ENCODE data around the gene TDRD7.
"Not testable (repeated sequence)": the region's sequence is repeated elsewhere in the genome, so short reads cannot be mapped to it uniquely, and the experiment has no call there.

The TDRD7 gene

DNA sequence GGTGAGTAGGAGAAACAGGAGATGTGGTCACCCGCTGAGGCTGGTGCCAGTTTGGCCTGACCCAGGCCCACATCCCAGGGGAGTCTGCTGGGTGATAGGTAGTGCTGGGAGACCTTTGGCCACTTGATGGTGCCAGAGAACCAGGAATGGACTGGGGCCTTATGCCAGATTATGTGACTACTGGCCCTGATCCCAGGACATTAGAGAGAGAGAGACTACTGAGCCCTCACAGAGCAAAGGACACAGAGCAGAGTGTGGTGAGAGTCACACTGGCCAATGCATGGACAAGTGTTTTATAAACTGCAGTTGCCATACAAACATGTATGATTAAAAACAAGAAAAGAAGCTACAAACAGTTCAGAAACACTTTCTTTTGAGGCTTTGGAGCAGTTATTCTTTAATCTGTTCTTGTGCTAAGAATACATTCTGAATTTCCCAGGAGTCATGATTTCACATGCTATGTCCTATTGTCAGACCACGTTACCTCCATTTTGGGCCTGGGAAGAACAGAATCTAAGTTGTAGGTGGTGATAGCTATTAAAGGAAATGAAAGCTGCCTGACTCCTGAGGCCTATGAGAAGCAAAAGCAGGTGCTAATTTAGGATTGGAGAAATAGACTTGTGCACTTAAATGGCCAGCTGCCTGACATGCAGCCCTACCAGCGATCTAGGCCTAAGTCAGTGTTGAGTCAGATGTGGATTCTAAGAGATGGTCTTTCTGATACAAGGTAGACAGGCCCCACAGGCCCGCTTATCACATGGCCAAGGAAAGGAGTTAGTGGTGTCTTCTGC, 57.0 kb downstream of the TDRD7 start:
- Mint-ChIP-seq H3K27me3 (no peaks in the 10 kb centered on the region), H3K27ac (no peak overlapping the region), H3K4me3 (no peak overlapping the region), H3K36me3 (peaks cover 8% of the 10 kb centered on the region), H3K4me1 (ENCODE audit: low read depth) (no peaks in the 10 kb centered on the region), H3K9me3 (ENCODE audit: low read depth) (no peaks in the 10 kb centered on the region)

DNA sequence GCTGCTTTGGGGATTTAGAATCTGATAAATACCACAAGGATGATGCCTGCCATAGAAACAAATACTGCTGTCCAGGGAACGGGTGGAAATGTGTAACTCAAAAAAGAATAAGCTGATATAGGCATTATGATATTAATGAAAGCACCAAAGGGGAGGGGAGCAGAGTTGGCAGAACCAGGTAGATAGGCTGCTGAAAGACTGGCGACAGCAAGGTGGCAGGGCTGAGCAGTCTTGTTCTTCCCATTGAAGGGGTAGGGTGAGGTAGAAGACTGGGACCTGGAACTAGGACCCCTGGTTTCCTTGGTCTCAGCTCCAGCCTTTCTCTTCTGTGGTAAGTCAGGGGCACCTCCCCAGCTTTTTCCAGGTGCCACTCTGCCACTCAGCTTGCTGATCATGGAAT, 58.2 kb downstream of the TDRD7 start:
- Mint-ChIP-seq H3K4me3 (no peak overlapping the region), H3K9me3 (ENCODE audit: low read depth) (no peaks in the 10 kb centered on the region), H3K27ac (no peak overlapping the region), H3K36me3 (peaks cover 8% of the 10 kb centered on the region), H3K4me1 (ENCODE audit: low read depth) (no peaks in the 10 kb centered on the region), H3K27me3 (no peaks in the 10 kb centered on the region)

DNA sequence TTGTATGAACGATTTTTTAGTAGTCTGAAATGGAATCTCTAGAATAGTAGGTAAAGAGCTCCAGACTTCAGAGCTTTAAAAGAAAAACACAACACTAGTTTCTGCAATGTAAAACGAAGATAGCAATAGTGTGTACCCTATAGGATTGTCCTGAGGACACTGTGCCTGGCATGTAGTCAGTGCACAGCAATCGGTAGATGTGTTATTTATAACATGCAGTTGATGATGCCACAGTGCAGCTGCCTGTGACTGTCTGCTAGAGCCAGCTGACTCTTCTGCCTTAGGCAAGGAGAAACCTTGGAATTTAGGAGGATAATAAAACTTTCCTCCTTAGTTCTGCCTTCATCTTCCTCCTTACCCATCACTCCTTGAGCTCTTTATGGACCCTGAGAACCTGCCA, 61.8 kb downstream of the TDRD7 start:
- no peak overlapping the region for H3K4me3 Mint-ChIP-seq
- H3K36me3 Mint-ChIP-seq: peaks cover 4% of the 10 kb centered on the region
- H3K27ac Mint-ChIP-seq: no peak overlapping the region
- H3K9me3 Mint-ChIP-seq (ENCODE audit: low read depth): no peaks in the 10 kb centered on the region
- no peaks in the 10 kb centered on the region for H3K27me3 Mint-ChIP-seq
- no peaks in the 10 kb centered on the region for H3K4me1 Mint-ChIP-seq (ENCODE audit: low read depth)

DNA sequence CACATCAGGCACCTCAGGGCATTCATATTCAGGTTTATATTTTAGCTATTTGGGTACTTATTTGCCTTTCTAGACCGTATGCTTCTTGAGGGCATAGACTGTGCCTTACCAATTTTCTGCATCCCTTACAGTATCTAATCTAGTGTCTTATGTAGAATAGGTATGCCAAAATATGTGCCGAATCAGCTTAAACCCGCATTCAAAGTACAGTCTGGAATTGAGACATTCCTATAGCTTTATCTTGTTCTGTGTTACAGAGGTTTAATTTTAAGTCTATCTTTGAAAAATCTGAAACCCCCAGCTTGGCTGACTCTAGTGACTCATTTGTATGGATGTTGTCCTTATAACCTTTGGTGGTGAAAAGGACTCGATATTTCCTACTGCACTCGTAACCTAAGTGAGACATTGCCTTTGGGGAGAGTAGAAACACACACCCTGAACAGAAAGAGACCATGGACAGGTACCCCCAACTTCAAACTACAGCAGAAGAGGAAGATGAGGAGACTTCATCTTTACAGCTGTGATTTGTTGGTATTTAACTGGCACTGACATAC, 62.6 kb downstream of the TDRD7 start:
- no peaks in the 10 kb centered on the region for H3K4me1 Mint-ChIP-seq (ENCODE audit: low read depth)
- no peaks in the 10 kb centered on the region for H3K9me3 Mint-ChIP-seq (ENCODE audit: low read depth)
- H3K27me3 Mint-ChIP-seq: no peaks in the 10 kb centered on the region
- H3K27ac Mint-ChIP-seq: no peak overlapping the region
- H3K36me3 Mint-ChIP-seq: peaks cover 7% of the 10 kb centered on the region
- H3K4me3 Mint-ChIP-seq: no peak overlapping the region

DNA sequence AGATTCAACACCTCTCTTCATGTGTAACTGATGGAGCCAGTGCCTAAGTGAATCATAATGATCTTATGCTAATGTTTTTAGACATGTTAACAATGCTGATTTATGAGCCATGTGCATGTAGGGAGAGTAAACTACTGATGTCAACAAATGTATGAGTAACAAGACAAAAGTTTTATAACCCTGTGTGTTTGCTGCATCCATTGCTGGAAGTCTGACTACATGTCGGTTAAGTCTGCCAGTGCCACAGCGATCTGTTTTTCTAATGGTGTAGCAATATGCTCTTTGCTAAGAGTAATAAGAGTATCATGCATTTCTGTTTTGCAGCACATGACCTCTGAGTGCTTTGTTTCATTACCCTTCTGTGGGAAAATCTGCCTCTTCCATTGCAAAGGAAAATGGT, 63.2 kb downstream of the TDRD7 start:
- H3K4me1 Mint-ChIP-seq (ENCODE audit: low read depth): no peaks in the 10 kb centered on the region
- no peaks in the 10 kb centered on the region for H3K9me3 Mint-ChIP-seq (ENCODE audit: low read depth)
- H3K36me3 Mint-ChIP-seq: peaks cover 7% of the 10 kb centered on the region
- no peak overlapping the region for H3K4me3 Mint-ChIP-seq
- H3K27me3 Mint-ChIP-seq: no peaks in the 10 kb centered on the region
- no peak overlapping the region for H3K27ac Mint-ChIP-seq

DNA sequence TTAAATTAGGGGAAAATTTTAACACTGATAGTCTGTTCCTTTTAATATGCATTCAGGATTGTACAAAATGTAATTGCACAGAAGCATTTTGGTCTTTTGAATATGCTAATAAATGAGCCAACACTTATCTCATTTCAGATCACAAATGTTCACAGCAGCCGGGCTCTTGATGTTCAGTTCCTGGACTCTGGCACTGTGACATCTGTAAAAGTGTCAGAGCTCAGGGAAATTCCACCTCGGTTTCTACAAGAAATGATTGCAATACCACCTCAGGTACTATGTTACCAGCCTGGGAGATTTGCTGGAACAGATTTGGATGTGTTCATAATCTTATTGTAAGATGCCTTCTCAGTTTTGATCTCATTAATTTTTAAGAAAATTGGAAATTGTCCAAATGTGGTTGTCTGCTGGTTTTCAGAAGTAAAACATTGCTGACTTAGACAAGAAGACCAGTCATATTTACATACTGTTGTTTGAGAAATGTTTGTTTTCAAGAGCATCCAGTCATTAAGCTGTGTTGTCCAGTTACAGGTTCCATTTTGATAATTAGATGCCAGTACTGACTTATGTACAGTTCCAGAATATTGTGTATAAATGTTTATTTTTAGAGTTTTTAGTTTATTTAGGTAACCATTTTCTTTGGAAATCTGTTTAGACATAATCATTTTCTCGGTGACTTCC, 66.5 kb downstream of the TDRD7 start:
- no peaks in the 10 kb centered on the region for H3K4me1 Mint-ChIP-seq (ENCODE audit: low read depth)
- H3K27me3 Mint-ChIP-seq: no peaks in the 10 kb centered on the region
- peaks cover 24% of the 10 kb centered on the region for H3K36me3 Mint-ChIP-seq
- H3K9me3 Mint-ChIP-seq (ENCODE audit: low read depth): no peaks in the 10 kb centered on the region
- no peak overlapping the region for H3K4me3 Mint-ChIP-seq
- no peak overlapping the region for H3K27ac Mint-ChIP-seq

DNA sequence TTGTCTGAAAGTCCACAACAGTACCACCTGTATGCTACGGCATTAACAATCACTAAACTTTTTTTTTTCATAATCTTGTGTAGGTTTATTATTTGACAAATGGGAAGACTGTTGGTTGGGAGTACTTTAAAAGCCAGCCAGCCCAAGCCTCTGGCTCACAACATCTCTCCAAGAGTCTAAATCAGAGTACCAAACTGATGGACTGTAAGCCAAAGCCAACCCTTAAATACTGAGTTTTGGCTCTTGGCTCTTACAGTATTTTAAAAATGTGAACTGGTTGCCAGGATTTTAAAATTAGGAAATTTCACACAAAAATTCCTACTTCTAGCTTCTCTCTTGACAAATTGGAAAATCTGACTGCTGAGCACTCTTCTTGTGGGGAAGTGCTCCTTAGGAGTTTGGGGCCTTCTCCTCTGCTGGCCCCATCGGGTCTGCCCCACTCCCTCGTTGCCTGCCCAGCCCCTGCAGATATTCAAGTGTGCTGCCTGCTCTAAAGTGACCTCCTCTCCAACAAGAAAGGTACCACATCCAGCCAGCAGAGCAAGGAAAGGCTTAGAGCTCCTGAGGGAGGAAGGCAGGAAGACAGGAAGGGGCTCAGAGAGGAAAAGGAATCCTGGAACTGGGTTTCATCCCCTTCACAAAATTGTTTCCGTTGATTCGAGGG, 67.7 kb downstream of the TDRD7 start:
- no peak overlapping the region for H3K4me3 Mint-ChIP-seq
- H3K9me3 Mint-ChIP-seq (ENCODE audit: low read depth): no peaks in the 10 kb centered on the region
- H3K27me3 Mint-ChIP-seq: no peaks in the 10 kb centered on the region
- peaks cover 26% of the 10 kb centered on the region for H3K36me3 Mint-ChIP-seq
- no peaks in the 10 kb centered on the region for H3K4me1 Mint-ChIP-seq (ENCODE audit: low read depth)
- no peak overlapping the region for H3K27ac Mint-ChIP-seq

DNA sequence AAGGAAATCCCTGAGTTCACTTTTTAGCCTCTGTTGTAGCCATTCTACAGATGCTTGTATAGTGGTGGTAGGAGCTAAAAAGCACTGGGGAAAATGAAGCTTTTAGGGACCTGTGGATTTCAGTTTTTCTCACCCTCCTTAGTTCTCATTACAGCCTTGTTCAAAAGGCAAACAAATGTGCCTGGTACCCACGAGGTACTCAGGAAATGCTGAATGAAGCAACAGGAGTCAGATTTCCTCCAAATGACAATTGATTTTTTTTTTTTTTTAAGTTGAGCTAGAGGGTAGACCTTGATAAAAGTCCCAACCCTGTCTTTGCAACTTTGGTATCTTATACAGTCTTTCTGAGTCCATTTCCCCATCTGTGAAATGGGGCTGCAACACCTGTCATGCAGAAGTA, 68.3 kb downstream of the TDRD7 start:
- no peaks in the 10 kb centered on the region for H3K27me3 Mint-ChIP-seq
- H3K36me3 Mint-ChIP-seq: peaks cover 25% of the 10 kb centered on the region
- no peak overlapping the region for H3K4me3 Mint-ChIP-seq
- H3K4me1 Mint-ChIP-seq (ENCODE audit: low read depth): no peaks in the 10 kb centered on the region
- no peaks in the 10 kb centered on the region for H3K9me3 Mint-ChIP-seq (ENCODE audit: low read depth)
- H3K27ac Mint-ChIP-seq: no peak overlapping the region

DNA sequence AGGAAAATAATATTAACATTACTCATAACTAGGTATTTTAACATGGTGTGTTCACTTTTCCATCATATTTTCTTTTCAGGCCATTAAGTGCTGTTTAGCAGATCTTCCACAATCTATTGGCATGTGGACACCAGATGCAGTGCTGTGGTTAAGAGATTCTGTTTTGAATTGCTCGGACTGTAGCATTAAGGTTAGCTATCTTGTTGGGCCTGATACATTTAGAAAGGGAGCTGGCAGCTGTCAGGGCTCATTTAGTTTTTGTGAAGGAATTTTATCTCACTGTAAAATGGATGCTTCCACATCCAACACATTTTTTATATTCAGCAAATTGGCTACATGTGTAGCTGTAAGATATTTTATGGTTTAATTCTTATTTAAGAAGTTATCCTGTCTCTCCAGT, 68.9 kb downstream of the TDRD7 start:
- H3K4me1 Mint-ChIP-seq (ENCODE audit: low read depth): no peaks in the 10 kb centered on the region
- no peak overlapping the region for H3K4me3 Mint-ChIP-seq
- no peak overlapping the region for H3K27ac Mint-ChIP-seq
- no peaks in the 10 kb centered on the region for H3K27me3 Mint-ChIP-seq
- peaks cover 28% of the 10 kb centered on the region for H3K36me3 Mint-ChIP-seq
- no peaks in the 10 kb centered on the region for H3K9me3 Mint-ChIP-seq (ENCODE audit: low read depth)

DNA sequence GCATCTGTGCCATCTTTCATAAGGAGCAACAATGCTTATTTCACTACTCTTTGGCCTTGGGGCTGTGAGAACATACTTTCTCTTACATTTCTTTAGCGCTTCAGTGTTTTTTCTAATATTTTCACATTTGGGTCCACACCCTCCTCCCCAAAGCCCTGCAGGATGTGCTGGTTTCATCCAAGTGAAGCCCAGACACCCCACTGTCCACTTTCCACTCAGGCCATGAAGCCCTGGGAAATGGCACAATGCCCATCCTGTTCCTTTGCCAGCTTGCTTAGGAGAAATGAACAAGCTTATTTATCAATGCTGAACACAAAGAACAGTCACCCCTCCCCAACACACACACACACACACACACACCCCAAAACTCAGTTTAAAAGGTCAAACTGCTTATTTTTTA, 72.2 kb downstream of the TDRD7 start:
- Mint-ChIP-seq H3K9me3 (ENCODE audit: low read depth) (peaks cover 3% of the 10 kb centered on the region), H3K27ac (no peak overlapping the region), H3K4me3 (no peak overlapping the region), H3K4me1 (ENCODE audit: low read depth) (no peaks in the 10 kb centered on the region), H3K36me3 (peaks cover 49% of the 10 kb centered on the region), H3K27me3 (no peaks in the 10 kb centered on the region)

DNA sequence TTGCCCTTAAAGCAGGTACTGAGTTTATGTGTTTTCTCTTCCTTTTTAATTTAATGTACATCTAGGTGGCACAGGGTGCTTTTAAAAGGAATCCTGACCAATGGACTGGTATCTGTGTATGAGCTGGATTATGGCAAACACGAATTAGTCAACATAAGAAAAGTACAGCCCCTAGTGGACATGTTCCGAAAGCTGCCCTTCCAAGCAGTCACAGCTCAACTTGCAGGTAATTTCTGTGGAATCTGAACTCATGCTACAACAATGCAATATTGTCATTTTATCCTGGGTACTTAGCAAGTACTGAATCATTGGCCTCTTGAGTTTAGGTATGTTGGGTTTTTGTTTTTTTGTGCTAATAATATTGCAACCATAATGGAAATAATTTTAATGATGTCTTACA, 75.2 kb downstream of the TDRD7 start:
- Mint-ChIP-seq H3K27me3 (no peaks in the 10 kb centered on the region), H3K9me3 (ENCODE audit: low read depth) (peaks cover 3% of the 10 kb centered on the region), H3K36me3 (peaks cover 52% of the 10 kb centered on the region), H3K4me1 (ENCODE audit: low read depth) (peaks cover 4% of the 10 kb centered on the region), H3K4me3 (no peak overlapping the region), H3K27ac (no peak overlapping the region)

DNA sequence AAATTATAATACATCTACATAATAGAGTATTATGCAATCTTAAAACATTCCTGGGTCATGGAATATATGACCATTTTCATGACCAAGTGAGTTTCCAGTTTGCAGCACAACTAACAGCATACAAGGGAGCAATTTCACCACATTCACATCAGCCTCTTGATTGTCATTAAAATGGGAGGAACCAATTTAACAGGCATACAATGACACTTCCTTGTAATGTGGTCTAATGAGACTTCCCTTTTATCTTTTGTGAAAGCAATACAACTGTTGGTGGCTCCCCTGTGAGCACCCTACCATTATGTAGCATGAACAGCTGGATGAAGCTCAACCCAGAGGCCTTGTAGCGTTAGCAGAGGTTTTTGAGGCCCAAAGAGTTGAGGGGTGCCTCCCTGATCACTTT, 76.0 kb downstream of the TDRD7 start:
- Mint-ChIP-seq H3K4me1 (ENCODE audit: low read depth) (peaks cover 4% of the 10 kb centered on the region), H3K4me3 (no peak overlapping the region), H3K9me3 (ENCODE audit: low read depth) (peaks cover 3% of the 10 kb centered on the region), H3K27me3 (no peaks in the 10 kb centered on the region), H3K36me3 (peaks cover 56% of the 10 kb centered on the region), H3K27ac (no peak overlapping the region)

DNA sequence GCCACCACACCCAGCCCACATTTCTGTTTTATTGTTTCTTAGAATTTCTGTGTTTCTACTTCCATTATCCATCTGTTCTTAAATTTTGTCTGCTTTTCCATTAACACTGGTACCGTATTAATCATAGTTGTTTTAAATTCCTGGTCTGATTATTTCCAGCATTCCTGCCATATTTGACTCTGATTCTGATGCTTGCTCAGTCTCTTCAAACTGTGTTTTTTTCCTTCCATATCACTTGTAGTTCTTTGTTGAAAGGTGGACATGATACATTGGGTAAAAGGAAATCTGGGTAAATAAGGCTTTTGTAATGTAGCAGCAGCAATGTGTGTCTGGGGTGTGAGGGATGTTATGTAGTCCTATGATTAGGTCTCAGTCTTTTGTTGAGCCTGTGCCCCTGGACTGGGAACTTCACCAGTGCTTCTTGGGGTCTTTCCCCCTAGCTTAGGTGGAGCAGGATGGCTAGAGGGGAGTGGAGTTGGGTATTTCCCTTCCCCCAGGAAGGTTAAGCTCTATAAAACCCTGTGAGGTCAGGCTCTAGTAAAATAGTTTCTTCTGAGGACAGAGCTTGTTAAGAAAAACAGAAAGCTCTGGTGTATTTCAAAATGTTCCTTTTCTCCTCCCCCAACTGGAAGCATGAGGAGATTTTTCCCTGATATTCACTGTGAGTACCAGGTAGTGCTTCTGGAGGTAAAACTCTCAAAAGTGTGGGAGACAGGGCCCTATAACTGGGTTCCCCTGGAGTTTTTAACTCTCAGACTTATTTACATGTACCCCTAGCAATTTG, 79.5 kb downstream of the TDRD7 start:
- H3K27me3 Mint-ChIP-seq: no peaks in the 10 kb centered on the region
- H3K36me3 Mint-ChIP-seq: peaks cover 50% of the 10 kb centered on the region
- H3K27ac Mint-ChIP-seq: no peak overlapping the region
- H3K4me1 Mint-ChIP-seq (ENCODE audit: low read depth): peaks cover 4% of the 10 kb centered on the region
- no peak overlapping the region for H3K4me3 Mint-ChIP-seq
- peaks cover 3% of the 10 kb centered on the region for H3K9me3 Mint-ChIP-seq (ENCODE audit: low read depth)

DNA sequence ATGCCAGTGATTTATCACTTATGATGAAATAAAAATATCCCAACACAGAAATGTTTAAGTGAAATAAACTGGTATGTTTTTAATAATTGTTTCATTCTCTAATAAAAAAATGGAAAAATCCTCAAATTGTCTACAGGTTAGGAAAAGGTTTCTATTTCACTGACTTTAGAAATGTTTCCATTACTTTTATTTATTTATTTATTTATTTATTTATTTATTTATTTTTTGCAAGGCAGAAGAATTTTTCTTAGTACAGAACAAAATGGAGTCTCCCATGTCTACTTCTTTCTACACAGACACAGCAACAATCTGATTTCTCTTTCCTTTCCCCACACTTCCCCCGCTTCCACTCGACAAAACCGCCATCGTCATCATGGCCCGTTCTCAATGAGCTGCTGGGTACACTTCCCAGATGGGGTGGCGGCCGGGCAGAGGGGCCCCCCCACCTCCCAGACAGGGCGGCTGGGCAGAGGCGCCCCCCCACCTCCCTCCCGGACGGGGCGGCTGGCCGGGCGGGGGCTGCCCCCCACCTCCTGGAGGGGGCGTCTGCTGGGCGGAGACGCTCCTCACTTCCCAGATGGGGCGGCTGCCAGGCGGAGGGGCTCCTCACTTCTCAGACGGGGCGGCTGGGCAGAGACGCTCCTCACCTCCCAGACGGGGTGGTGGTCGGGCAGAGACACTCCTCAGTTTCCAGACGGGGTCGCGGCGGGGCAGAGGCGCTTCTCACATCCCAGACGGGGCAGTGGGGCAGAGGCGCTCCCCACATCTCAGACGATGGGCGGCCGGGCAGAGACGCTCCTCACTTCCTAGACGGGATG, 85.9 kb downstream of the TDRD7 start:
- not testable (repeated sequence) for H3K27ac Mint-ChIP-seq; H3K4me3 Mint-ChIP-seq; H3K9me3 Mint-ChIP-seq (ENCODE audit: low read depth); H3K4me1 Mint-ChIP-seq (ENCODE audit: low read depth)
- H3K36me3 Mint-ChIP-seq: peaks cover 12% of the 10 kb centered on the region
- H3K27me3 Mint-ChIP-seq: peaks cover 20% of the 10 kb centered on the region
